Esophagus mucosa (tissue), 1 donor: Measurements from ENCODE around the gene XXYLT1. TPM values are rescaled to one million over a fixed set of nuclear protein-coding genes. Genes with fewer than 3 reads are reported as not detected.

Source experiments
- ATAC-seq: fragments of 200-7000 bp; cut with Tn5 transposase; one replicate; pipeline ENCODE4 v1.9.1; 2020
- total RNA-seq: library from RNA; stranded (reverse); gene quantifications from one replicate; pipeline ENCODE4 v1.2.4, GENCODE V29; 2023
- donor health status: DM: yes; HTN: yes; CAD: no.

Gene XXYLT1
- total RNA-seq, 1 donor from 2014 or later, result 12.7 TPM

DNA sequence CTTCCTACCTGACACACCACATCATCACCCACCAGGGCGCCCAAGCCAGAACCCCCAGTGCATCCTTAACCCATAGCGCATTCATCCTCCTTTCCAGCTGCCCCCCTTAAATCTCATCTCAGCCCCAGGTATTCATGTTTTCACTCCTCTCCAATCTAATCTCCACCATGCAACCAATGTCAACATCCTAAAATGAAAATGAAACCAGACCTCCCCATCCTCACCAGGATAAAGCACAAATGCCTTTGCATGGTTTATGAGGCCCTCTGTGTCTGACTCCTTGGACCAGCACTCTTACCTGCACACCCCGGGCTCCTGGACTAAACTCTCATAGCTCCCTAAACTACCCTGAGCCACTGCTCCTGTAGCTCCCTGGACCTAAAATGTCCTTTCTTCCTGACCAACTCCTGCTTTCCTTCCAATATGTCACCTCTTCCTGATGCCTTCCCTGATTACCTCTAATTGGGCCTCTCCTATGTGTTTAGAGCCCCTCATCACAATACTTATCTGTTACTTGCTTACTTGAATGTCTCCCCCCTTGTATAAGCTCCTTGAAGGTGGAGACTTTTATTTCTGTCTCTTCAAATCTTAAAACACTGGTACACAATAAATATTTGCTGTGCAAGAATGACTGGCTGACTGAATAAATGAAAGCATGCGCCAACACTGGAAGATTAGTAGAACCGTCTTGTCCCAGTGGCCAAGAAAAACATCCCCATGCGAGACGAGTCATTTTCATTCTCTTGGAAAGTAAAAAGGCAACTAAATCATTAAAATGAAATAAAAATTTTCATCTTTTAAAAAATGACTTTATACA, 142.5 kb downstream of the XXYLT1 start:
- ATAC-seq, result no peak

DNA sequence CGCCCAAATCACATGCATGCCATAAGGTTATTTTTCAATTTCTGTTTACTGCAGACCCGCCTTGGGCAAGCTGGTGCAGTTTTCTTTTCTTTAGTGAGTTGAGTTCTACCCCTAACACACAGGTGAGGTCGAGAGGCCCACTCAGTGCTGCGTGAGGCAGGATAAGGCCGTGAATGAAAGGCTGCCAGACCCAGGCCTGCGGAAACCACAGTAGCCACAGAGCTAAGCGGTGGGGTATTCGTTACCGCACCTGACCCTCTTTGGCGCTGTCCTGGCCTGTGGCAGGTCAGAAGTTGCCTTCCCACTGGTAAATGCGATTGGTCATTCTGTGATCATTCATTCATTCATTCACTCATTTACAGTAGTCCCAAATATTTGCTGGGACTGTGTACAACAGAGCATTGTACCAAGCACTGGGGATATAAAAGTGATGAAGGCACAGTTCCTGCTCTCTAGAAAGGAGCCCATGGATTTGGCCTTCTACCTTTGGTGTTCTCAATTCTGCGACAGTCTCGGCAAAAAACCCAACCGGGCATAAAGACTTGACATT, 144.8 kb downstream of the XXYLT1 start:
- ATAC-seq, result no peak

DNA sequence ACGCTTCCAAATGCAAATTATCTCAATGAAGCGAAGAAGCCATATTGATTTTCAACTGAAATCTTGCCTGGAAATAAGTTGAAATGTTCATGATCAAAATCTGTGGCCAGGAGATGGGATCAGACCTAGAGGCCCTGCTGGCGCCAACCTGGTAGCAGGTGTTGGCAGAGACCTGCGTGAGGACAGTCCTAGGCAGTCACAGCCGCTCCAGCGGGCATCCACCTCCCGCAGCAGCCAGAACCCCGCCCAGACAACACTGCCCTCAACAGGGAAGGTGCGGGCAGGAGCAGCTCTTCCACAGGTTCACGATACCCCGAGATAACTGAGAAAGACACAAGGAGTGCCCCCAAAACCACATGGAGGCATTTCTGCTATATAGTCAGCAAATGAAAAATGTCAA, 145.3 kb downstream of the XXYLT1 start:
- ATAC-seq, result no peak

DNA sequence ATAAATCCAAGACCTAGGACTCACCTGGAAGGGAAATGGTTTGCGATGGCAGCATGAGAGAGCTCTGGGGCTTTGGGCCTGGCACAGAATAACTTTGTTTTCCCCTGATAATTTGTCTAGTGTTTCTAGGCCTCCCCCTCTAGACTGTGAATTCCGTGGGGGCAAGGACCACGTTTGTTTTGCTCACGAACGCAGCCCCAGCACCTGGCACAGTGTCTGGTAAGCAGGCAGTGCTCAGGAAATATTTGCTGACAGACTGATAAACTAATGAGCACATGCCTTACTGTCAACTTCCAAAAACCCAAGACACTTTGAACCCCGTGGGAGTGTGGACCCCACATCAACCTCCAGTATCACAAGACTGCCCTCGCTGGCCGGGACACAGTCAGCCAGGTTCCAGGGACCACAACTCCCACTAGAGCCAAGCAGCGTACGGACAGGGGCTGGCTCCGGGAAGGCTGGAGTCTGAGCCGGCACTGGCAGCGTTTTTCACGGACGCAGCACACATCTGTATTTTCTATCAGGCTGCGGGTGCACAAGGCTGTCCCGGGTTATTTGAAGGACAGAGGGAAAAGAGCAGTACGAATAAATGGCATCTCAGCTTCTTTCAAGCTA, 146.5 kb downstream of the XXYLT1 start:
- no peak for ATAC-seq

DNA sequence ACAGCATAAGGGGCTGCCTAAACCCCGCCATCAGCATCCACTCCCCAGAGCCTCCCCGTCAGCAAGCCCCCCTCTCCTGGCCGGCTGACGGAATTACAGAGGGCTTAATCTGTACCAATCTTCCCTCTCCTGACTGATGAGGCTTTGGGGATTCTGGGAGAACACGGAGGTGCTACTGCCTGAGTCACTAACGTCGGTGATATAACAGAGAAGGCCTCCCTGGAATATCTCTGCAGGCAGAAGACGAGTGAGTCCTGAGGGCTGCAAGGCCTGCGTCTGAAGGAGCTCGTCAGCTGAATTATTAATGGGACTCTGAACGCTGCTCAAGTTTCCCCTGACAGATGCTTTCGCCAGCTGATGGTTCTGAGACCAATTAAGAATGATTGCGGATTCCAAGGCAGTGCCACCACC, 147.7 kb downstream of the XXYLT1 start:
- ATAC-seq, result no peak

DNA sequence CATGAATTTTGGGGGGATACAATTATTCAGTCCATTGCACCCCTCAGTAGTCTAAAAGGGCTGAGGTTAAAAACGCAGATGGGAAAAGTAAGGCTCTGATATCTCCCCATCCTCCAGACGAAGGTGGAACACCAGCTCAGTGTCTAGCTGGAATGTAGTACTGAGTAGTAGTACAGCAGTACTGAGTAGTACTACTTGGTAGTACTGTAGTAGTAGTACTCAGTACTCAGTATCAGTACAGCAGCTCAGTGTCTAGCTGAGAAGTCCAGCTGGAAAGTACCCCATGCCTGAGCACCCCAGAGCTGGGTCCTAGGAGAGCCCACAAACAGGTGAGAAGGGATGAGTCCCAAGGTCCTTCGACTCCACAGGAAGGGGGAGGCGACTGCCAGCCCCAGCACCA, 148.7 kb downstream of the XXYLT1 start:
- no peak for ATAC-seq

DNA sequence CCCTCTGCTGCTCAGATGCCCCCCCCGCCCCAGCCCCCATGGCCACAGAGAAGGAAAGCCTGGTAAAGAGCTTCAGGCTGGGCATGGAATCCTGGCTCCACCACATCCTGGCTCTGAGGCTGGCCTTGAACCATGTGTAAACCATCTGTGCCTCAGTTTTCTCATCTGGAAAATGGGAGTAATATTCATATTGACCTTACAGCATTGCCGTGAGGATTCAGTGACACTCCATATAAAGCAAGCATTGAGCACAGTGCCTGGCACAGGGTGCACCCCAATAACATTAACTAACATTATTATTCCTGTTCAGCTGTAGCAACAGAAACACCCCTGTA, 150.7 kb downstream of the XXYLT1 start:
- no peak for ATAC-seq

DNA sequence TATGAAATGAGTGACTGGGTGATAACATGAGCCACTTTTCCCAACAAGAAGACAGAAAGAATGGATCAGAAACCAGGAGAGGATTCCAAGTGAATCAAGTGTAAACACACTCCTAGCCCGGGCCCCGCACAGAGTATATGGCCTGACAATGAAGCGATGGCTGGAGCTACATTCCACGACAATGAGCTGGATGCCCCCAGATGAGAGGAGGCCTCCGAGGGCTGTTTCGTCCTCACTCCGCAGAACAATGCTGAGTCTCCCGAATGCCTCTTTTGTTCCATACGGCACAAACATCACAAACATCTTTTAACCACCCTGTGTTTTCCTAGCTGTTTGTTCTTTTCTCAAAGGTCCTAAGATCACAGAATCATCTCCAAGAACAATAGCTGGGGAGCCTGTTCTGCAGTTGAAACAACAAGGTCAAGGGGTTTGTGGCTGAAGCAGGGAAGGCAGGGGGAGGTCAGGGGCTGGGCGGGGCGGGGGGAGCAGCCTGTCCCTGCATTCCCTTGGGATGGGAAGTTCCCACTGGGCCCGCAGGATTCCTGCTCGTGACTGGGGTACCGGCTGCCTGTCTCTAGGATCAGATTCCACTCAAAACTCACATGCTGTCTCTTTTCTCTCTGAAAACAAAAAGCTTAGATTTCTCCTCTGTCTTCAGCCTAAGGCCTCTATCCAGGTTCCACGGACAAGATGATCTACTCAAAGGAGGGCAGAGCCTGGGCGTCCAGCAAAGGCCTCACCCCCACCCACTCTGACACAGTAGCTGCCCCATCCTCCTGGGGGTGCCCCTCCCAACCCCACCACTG, 151.3 kb downstream of the XXYLT1 start:
- no peak for ATAC-seq

DNA sequence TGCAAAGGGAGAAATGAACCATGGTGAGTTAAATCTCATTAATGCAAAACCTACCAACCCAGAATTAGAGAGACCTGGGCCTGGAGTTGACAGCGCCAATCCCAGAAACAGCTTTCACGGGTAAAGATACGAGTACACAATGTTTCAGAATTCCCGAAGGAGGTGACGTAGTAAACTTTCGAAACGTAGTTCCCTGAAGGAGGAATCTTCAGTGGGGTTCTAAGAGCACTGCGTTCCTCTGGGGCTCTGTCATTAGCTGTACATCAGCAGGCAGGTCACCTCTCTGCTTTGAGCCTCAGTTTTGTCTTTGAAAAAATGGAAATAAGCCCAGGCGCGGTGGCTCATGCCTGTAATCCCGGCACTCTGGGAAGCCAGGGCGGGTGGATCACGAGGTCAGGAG, 152.3 kb downstream of the XXYLT1 start:
- ATAC-seq, result no peak

DNA sequence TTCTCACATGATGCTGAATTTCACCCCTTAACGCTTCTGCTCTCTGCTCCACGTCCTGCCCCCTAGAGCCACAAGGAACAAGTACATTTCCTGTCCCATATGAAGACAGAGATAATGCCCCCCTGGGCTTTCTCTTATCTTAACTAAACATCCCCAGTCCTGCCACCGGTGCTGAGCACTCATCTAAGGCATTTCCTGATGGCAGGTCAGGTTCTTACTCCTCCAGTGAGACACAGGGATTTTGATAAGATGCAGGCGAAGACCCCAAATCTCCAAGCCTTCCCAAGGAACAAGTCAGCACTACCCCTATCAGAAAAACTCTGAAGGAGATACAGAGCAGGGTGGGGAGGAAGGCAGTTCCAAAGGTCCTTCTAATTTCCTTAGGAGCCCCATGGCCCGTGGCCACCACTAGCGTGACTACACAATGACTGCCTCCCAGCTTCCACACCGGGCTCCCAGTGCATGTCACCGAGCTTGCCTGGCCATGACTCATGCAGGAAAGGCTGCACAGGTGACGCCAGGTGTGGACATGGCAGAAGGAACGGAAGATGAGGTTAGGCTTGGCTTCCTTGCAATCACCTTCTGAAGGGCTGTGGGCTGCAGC, 152.9 kb downstream of the XXYLT1 start:
- ATAC-seq, result peak; percentile 92

DNA sequence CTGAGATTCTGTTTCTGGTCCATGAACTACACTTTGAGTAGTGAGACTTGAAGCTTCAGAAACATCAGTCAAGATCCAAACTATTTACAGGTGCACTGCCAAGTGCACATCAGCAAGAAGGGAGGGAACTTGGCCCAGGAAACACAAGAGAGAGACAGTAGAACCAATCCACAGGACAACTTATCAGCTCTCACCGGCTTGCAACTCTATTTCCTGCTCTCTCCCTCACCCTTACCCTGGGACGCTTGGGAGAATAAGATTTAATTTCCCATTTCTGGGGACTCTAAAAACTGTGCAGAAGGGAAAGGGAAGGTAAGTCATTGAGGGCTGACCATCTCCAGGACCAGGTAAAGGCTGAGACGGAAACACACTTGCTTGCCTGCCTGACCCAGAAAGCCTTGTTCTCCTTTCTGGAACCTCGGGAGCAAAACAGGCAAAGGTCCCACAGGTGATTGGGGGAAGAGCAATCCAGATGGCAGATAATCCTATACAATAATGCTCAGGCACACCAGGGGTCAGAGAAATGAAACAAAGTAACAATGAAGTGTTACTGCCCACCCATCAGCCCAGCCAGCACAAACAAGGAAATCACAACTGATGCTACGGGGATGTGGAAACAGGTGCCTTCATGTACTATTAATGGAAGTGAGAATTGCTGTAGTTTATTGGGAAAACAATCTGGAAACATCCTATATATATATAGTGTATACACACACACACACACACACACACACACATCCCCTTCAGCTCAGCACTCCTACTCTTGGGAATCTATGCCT, 154.4 kb downstream of the XXYLT1 start:
- no peak for ATAC-seq

DNA sequence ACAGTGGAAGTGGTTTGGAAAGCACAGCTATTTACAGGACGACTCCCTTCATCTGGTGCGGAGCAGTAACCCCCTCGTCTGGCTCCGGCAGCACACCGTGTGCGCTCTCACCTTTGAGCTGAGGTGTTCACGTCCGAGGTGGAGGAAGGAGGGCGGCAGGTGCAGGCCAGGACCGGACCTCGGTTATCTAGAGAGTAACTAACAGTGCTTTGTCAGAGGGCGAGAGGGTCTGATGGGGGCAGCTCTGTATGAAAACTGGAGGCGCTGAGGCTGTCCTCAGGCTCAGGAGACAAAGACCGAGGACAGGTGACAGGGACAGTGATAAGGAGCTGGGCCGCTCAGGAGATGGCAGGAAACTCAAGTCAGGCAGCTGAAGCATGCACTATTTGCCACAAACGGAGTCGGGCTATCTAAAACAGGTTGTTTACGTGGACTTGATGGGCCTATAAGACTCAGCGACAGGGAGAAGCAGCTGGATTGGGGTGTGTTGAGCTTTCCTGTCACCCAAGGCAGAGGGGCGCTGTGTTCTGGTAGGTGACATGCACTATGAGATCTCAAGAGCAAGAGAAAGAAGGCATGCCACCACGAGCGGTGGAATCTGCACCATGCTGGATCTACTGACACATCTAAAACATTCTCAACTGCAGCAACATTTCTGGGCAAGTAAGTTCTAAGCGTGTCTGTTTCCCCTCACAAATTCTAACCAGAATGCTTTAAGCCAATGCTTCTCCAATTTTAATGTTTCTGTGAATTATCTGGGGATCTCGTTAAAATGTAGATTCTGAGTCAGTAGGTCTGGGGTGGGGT, 155.2 kb downstream of the XXYLT1 start:
- no peak for ATAC-seq

DNA sequence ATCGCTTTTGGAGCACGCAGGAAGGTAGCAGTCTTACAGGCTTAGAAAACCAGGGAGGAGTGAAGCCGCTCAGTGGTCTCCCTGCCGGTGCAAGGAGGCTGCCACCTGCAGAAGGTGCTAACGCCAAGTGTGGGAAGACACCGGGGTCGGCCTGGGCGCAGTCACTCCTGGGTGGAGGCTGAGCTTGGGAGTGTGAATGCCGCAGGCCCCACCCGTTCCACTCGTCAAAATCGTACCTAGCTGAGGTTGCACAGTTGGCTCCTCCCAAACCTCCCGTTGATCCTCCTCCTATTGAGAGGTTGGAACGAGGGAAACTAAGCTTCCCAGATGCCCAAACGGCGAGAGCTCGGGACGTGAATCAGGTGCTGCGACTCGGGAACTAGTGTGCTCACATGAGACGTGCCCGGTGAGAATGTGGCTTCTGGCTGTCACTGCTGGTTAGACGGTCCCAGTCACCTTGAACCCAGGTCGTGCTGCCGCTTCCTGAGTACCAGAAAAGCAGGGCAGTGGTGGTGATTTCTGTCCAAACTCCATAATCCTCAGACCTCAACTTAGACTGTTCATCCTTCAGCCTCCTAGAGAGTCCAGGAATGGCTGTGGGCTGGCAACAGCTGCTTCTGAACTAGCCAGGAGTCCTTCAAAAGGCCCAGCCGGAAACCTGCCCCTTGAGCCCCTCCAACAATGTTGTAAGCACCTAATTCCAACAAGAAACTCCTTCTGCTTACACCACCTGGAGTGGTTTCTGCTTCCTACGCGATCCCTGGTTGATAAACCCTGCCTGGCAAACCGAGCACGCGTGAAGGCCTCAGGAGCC, 156.0 kb downstream of the XXYLT1 start:
- ATAC-seq, result no peak

DNA sequence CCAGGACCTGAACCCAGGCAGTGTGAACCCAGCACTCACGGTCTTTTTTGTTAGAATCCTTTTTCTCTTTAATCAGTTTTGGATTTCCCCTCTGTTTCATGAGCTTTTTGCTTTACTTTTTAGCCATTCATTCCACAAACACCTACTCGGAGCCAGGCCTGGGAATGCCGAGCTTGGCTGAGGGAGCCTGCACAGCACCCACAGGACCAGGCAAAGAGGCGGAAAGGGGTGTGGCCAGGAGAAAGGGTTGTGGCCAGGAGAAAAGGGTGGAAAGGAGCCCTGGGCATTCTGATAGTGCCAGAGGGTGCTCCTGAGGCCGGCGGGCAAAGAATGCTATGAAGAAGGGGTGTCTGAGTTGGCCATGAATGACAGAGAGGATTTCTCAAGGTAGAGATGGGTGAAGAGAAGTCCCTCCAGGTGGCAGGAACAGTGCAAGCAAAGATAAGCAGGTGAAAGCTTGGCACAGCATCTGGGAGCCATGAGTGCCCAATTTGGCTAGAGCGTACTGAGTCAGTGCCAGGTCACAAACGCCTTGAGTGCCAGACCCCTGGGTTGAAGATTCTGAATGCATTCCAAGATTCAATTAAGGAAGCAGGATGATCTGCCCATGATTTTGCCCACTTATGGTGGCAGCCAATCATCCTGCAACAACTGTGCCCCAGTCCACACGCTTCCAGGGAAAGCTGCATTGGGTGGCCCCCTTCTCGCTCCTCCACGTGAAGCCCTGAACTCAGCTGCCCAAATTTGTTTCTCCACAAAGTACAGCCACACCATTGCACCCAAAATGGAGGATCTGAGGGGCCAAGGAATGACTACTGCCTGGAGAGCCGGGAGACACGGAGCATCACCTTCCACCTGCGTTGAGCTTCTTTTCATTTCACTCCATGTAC, 157.2 kb downstream of the XXYLT1 start:
- ATAC-seq, result no peak

DNA sequence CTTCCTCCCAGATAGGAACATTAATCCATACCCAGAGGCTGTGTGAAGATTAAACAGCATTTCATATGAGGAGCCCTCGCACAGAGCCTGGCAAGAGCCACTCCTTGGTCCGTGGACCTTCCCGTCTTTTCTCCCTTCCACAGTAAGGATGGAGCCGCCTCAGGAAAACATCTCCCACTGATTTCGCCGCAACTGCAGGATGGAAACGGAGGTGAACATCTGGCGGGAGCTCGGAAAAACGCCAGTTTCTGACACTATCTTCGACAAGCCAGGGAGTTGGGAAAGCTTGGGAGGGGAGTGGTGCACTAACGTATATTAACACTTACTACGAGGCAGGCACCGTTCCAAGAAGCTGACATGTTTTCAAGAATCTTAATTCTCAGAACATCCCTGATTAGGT, 157.9 kb downstream of the XXYLT1 start:
- ATAC-seq, result no peak

DNA sequence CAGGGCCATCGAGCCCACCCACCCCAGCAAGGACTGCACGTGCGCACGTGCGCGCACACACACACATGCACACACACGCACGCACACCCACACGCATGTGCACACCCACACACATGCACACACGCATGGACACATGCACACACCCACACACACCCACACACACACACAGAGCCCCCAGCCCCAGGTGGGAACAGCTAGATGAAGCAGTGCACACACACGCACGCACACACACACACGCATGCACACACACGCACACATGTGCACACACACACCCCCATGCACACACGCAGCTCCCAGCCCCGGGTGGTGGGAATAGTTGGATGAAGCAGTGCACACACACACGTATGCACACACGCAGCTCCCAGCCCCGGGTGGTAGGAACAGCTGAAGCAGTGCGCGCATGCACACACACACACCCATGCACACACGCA, 158.6 kb downstream of the XXYLT1 start:
- no peak for ATAC-seq

DNA sequence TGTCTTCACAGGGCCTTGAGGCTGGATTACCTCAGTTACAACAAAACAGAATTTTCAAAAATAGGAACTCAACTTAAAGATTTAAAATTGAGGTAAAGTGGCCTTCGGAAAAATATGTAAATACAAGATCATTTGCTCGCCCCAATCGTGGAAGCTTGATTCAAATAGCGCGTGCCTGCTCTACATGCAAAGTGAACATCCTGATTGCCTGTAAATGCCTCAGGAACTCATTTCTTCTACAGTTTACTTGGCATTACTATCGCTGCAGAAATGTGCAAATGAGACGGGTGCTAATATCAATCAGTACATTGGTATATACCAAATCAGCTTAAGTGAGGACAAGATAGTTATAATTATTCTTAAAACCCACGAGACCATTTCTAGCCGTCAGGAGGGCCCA, 159.2 kb downstream of the XXYLT1 start:
- no peak for ATAC-seq

DNA sequence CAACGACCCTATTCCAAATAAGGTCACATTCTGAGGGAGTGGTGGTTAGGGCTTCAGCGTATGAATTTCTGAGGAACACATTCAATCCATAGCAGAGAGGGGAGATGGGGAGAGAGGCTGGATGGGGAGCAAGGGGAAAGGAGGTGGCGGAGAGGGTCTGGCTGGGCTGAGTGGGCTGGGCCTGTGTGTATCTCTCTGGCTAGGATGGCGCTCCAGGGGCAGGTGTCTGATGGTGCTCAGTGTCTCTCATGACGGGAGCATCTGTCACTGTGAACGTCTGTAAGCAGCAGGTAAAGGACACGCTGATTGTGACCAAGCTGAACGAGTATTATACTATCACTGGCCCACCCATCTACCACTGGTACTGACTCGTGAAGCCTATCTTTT, 159.6 kb downstream of the XXYLT1 start:
- ATAC-seq, result no peak

DNA sequence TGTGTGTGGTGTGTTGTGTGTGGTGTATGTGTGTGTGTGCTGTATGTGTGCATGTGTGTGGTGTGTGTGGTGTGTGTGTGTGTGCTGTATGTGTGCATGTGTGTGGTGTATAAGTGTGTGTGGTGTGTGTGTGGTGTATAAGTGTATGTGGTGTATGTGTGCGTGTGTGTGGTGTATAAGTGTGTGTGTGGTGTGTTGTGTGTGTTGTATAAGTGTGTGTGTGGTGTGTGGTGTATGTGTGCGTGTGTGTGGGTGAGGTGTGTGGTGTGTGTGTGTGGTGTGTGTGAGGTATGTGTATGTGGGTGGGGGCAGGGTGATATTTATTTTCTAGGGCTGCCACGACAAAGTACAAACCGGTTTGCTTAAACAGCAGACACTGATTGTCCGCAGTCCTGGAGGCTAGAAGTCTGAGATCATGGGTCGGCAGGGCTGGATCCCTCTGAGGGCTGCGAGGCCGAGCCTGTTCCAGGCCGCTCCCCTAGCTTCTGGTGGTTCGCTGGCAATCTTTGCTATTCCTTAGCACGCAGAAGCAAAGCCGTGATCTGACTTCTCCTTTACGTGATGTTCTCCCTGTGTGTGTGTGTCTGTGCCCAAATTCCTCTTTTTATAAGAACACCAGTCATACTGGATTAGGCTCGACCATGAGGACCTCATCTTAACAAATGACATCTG, 160.2 kb downstream of the XXYLT1 start:
- ATAC-seq, result no peak
